WERI-Rb-1 (cell line): ENCODE measurements around the gene CHMP6.

Experiments
- DNase-seq: peaks from one replicate; pipeline ENCODE4 v3.0.0-alpha.2; 2020
- H3K27ac ChIP-seq: fragments of 250-450 bp; sonication (Bioruptor Pico); 2 replicates; pipeline ENCODE4 v1.5.1; 2020; ENCODE audit warnings: mild to moderate bottlenecking, moderate library complexity
- H3K27me3 ChIP-seq: fragments of 250-450 bp; sonication (Bioruptor Pico); 2 replicates; pipeline ENCODE4 v1.5.1; 2021; ENCODE audit warnings: mild to moderate bottlenecking, low read depth, moderate library complexity; ENCODE audit not compliant: insufficient read depth, severe bottlenecking
- H3K36me3 ChIP-seq: fragments of 250-450 bp; sonication (Bioruptor Pico); 2 replicates; pipeline ENCODE4 v1.5.1; 2020; ENCODE audit warnings: mild to moderate bottlenecking, moderate library complexity
- H3K4me3 ChIP-seq: 2 replicates; pipeline ENCODE4 v1.5.1; 2011; ENCODE audit warnings: low read depth, mild to moderate bottlenecking, control low read depth, low read length
- H3K9me3 ChIP-seq: fragments of 250-450 bp; sonication (Bioruptor Pico); 2 replicates; pipeline ENCODE4 v1.5.1; 2021; ENCODE audit warnings: mild to moderate bottlenecking, moderate library complexity; ENCODE audit not compliant: severe bottlenecking
- TF ChIP-seq, protein P1 (sequence below): IDR thresholded peaks from 2 replicates; pipeline ENCODE4 v1.5.1; 2011; ENCODE audit warnings: low read depth, mild to moderate bottlenecking, control low read depth, inconsistent platforms, low read length

Gene CHMP6

DNA sequence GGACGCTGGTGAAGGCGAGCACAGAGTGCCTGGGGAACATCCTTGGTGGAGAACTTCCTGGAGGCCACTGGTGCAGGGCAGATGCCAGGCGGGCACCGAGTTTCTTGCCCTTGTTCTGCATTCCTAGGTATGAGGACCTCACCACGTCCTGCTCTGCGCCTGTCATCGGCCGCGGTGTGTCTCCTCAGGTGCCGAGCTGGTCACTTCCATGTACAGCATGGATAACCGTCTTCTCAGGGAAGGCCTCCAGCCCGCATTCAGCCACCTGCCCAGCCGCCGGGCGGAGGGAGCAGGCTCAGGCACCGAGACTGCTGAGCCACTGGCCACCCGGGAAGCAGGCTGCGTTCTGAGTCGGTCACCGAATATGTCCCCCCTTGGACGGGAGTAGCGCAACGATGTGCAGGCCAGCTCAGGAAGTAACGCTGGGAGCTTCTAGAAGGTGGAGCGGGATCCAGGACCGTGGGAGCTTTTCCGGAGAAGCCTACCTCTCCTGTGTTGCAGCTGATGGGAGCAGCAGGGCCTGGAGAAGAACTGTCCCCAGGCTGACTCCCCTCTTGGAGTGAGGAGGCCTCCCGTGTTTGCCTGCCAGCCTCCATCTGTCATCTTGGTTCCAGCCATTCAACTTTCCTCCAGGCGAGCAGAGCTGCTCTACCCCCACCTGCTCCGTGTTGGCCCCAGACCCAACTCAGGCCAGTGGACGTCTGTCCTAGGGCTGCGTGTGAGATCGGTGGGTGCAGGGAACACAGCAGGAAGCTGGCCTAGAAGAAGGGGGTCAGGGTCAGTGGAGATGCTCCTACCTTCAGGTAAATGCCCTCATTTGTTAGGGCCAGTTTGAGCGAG is 41.2 kb downstream of the CHMP6 start:
- Histone ChIP-seq H3K36me3 (peaks cover 52% of the 10 kb centered on the region), H3K27ac (peak overlapping the region; percentile 93), H3K4me3 (peak overlapping the region; percentile 81), H3K27me3 (no peaks in the 10 kb centered on the region), H3K9me3 (no peaks in the 10 kb centered on the region)
- TF ChIP-seq, protein P1, sequence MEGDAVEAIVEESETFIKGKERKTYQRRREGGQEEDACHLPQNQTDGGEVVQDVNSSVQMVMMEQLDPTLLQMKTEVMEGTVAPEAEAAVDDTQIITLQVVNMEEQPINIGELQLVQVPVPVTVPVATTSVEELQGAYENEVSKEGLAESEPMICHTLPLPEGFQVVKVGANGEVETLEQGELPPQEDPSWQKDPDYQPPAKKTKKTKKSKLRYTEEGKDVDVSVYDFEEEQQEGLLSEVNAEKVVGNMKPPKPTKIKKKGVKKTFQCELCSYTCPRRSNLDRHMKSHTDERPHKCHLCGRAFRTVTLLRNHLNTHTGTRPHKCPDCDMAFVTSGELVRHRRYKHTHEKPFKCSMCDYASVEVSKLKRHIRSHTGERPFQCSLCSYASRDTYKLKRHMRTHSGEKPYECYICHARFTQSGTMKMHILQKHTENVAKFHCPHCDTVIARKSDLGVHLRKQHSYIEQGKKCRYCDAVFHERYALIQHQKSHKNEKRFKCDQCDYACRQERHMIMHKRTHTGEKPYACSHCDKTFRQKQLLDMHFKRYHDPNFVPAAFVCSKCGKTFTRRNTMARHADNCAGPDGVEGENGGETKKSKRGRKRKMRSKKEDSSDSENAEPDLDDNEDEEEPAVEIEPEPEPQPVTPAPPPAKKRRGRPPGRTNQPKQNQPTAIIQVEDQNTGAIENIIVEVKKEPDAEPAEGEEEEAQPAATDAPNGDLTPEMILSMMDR = no peak
- peak; percentile 64 for DNase-seq

DNA sequence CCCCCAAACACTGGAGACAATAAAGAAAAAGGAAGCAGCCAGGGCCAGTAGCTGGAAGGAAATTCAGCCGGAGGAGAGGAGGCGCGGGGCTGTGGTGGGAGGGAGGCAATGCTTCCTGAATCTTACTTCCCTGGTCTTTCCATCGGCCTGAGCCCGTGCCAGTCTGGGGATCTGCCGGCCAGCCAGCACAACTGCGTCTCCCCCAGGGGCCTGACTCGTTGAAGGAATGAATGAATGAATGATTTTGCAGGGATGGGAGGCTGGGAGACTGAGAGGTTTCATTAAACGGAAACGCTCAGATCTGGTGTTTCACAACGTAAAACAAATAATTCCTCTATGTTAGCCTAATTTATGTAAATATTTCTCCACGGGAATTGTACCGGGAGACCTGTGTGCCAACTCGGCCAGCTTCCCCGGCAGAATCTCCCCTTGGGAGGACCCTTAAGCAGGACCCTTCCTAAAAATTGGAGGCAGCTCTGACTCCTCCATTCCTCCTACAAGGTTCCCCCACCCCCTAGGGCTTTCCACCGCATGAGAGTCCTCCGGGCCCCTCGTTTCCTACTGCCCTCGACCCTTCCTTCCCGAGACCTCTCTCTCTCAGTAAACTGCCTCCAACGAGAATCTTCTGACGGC is 42.0 kb downstream of the CHMP6 start:
- Histone ChIP-seq H3K9me3 (no peaks in the 10 kb centered on the region), H3K4me3 (peak overlapping the region; percentile 81), H3K27me3 (no peaks in the 10 kb centered on the region), H3K36me3 (peaks cover 60% of the 10 kb centered on the region), H3K27ac (peak overlapping the region; percentile 93)
- no peak for DNase-seq
- TF ChIP-seq, protein P1 = no peak

DNA sequence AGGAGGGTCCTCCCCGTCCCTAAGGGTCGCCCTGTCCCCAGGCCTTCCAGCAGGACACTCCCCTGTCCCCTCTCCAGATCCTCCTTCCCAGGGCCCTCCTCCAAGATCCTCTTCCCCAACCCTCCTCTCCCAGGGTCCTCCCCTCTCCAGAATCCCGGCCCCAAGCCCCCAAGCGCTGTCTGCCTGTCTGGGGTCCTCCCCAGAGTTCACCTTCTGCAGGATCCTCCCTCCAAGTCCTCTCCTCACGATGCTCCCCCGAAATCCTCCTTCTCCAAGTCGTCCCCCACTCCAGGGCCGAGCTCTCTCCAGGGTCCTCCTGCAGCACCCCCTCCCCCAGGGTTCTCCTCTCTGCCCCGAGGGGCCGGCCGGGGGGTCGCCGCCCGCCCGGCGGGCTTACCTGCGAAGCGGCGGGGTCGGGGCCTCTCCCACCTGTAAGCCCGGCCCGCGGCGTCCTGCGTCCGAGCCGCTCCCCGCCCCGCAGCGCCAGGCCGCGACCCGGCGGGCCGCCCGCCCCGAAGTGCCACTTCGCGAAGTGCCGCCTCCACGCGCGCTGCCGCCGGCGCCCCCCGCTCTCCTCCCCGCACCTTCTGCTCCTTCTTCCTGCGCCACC is 42.6 kb downstream of the CHMP6 start:
- TF ChIP-seq, protein P1 = no peak
- Histone ChIP-seq H3K4me3 (peak overlapping the region; percentile 81), H3K36me3 (peaks cover 66% of the 10 kb centered on the region), H3K27me3 (no peaks in the 10 kb centered on the region), H3K9me3 (no peaks in the 10 kb centered on the region), H3K27ac (peak overlapping the region; percentile 93)
- peak; percentile 54 for DNase-seq

DNA sequence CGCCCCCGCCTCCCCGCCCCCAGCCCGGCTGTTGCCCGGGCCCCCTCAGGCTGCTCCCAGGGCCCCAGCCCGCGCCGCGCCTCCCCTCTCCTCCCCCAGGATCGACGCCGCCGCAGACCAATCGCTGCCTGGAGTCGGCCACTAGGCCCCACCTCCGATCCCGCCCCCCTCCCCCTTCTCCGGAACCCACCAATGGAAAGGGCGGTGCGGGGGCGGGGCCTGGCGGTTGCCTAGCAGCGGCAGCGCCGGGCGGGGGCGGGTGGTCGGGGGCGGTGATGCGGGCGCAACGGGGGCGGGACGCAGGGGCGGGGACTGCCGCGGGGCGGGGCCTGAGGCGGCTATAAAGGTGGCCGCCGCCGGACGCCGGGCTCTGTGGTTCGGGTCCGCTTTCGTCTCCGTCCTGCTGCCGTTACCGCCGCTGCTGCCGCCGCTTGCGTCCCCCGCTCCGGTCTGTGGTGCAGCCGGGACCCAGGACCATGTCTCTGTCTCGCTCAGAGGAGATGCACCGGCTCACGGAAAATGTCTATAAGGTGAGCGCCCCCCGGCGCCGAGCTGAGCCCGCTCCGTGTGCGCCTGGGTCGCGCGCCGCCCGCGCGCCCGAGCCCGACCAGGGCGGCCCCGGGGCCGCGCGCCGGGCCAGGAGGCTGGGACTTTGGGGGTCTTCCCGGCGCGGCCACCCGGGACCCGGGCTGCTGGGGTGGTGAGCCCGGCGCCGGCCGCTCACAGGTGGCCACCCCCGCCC is 43.3 kb downstream of the CHMP6 start, which contains the start of gene BAIAP2:
Gene BAIAP2 (plus strand): TSS at position 373 of the 742 bp plus-strand sequence. CDS start 104 bp downstream, at position 477.
- TF ChIP-seq, protein P1 = no peak
- Histone ChIP-seq H3K36me3 (peaks cover 72% of the 10 kb centered on the region), H3K27me3 (no peaks in the 10 kb centered on the region), H3K4me3 (peak within 1 kb of the TSS; percentile 81), H3K9me3 (no peaks in the 10 kb centered on the region), H3K27ac (peak within 1 kb of the TSS; percentile 93)
- peak; percentile 100 for DNase-seq

DNA sequence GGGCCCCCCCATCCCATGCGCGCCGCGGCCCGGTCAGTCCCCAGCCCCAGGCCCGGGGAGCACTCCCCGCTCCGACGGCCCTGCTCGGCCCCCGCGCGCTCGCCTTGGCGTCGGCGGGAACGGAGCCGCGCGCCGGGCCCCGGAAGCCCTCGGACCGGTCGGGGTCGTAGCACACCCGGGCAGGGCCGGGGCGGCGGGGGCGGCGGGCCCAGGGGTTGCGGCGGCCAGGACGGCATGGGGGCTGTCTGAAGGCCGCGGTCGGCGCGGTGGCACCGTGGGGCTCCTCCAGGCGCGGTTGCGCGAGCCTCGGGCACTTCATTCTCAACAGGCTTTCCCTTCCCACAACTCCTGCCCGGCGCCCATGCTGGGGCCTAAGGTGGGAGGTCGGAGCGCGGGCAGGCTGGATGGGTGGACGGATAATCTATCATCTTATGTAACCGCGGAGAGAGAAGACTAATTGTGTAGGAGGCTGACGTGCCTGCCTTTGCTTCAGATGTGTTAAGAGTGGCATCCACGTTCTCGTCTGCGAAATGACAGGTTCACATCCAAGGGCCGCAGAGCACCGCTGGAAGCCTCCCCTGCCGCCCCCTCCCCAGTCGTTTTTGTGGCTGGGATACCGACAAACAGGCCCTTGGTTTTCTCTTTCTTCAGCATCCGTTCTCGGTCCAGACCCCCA is 44.0 kb downstream of the CHMP6 start:
- H3K27ac ChIP-seq = peak overlapping the region; percentile 75
- peak overlapping the region; percentile 58 for H3K4me3 ChIP-seq
- H3K9me3 ChIP-seq = no peaks in the 10 kb centered on the region
- peak; percentile 56 for DNase-seq
- TF ChIP-seq, protein P1 = no peak
- peaks cover 71% of the 10 kb centered on the region for H3K36me3 ChIP-seq
- H3K27me3 ChIP-seq = no peaks in the 10 kb centered on the region
